ENCODE data around the gene TRIM74. TPM values are rescaled to one million over a fixed set of nuclear protein-coding genes. Genes with fewer than 3 reads are reported as not detected.
"Not testable (repeated sequence)": the region's sequence is repeated elsewhere in the genome, so short reads cannot be mapped to it uniquely, and the experiment has no call there.

TRIM74 gene
- total RNA-seq, 1 experiment from 2014 or later: not detected

DNA sequence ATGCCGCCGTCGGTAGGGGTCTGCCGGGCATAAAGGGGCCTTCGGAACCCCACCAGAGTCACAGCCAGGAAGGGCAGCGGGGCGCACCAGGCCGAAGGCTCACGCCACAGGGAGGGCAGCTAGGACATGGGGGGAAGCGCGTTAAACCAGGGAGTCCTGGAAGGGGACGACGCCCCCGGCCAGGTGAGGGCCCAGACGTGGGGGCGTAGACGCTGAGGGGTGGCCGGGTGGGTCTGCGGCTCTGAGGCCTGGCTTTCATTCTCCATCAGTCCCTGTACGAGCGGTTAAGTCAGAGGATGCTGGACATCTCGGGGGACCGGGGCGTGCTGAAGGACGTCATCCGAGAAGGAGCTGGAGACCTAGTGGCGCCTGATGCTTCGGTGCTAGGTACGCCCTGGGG lies 422 bp upstream of the TRIM74 start:
- H3K9me3 ChIP-seq (replicated peaks); H3K4me1 ChIP-seq (replicated peaks); H3K27me3 ChIP-seq (replicated peaks); H3K36me3 ChIP-seq; DNase-seq (ENCODE audit: low read depth in 1 of 2, low spot score in 2 of 2); H3K27ac ChIP-seq; H3K4me3 ChIP-seq: not testable (repeated sequence)

DNA sequence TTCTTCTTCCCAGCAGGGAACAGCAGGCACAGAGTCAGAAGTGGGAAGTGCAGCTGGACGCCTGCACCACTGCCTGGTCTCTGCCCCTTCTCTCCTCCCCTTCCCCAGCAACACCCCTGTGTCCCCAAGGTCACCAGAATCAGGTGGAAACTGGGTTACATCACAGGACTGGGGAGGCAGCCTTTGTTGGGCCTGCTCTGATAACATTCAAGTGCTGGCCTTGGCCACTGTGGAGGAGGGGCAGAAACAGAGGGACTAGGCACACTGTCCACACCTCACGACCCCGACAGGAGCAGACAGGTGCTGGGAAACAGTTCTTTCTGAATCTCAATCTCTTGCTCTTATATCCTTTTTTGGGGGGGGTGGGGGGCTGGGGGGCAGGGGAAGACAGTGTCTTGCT lies 2.4 kb downstream of the TRIM74 start:
- not testable (repeated sequence) for H3K36me3 ChIP-seq

DNA sequence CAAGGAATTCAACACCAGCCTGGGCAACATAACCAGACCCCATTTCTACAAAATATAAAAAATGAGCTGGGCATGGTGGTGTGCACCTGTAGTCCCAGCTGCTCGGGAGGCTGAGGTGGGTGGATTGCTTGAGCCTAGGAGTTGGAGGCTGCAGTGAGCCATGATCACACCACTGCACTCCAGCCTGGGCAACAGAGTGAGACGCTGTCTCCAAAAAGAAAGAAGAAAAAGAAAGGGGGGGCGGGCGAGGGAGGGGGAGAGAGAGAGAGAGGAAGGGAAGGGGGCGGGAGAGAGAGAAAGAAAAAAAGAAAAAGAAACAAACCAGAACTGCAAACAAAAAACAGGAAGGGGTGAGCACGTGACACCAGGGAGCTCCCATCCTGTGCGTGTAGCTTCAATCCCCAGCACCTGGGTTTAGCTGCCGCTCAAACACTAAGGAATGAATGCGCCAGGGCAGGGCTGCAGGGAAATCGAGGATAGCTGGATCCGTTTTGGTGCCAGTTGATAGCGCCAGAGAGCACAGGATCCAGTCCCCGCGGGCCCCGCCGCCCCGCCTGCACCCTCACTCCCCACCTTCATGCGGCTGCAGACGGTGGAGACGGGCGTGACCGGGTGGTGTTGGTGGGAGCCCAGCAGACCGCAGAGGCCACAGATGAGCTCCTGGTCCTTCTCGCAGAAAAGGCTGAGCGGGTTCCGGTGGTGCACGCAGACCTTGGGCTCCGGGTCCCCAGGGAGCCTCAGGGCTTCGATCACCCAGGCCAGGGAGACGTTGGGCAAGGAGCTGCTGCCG lies 3.9 kb downstream of the TRIM74 start:
- not testable (repeated sequence) for H3K27me3 ChIP-seq (replicated peaks); H3K4me3 ChIP-seq; DNase-seq (ENCODE audit: low read depth in 1 of 2, low spot score in 2 of 2); H3K4me1 ChIP-seq (replicated peaks); H3K9me3 ChIP-seq (replicated peaks); H3K27ac ChIP-seq; H3K36me3 ChIP-seq

More for the DNA sequence above, 2.4 kb downstream of the TRIM74 start:
- not testable (repeated sequence) for H3K27ac ChIP-seq; H3K27me3 ChIP-seq (replicated peaks); H3K9me3 ChIP-seq (replicated peaks); DNase-seq (ENCODE audit: low read depth in 1 of 2, low spot score in 2 of 2); H3K4me3 ChIP-seq; H3K4me1 ChIP-seq (replicated peaks)

DNA sequence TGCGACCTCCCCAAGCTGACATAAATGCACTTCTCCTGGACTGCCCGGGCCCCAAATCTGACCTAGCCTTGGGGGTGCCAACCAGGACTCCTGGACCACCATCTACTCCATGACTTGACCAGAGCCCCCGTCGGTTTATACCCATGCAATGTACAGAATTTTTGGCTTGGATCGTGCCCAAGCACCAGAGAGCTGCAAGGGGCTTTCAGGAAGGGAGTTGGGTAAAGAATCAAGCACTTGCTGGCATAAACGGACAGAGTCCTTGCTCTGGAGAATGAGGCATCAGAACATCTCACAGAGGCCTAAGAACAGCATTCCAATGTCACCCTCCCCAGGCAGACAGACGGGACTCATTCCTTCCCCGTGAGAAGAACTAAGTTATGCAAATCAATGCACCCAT lies 6.2 kb downstream of the TRIM74 start:
- not testable (repeated sequence) for H3K27me3 ChIP-seq (replicated peaks); H3K27ac ChIP-seq; H3K9me3 ChIP-seq (replicated peaks); H3K4me3 ChIP-seq; H3K36me3 ChIP-seq; H3K4me1 ChIP-seq (replicated peaks)
- DNase-seq (ENCODE audit: low read depth in 1 of 2, low spot score in 2 of 2): peak in 1 of 2 experiments; percentile 3

DNA sequence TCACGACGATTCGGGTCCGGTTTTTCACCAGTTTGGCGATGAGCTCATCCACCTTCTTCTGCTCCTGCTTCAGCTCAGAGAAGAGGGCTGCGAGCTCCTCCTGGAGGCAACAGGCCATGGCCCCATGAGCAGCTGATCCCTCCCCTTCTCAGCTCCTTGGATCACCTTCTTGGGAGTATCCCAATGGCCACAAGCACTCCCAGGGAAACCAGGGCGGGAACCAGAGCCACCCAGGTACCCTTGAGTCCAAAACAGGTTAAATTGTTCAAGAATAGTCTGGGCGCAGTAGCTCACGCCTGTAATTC lies 8.0 kb downstream of the TRIM74 start:
- DNase-seq (ENCODE audit: low read depth in 1 of 2, low spot score in 2 of 2); H3K27me3 ChIP-seq (replicated peaks); H3K36me3 ChIP-seq; H3K4me1 ChIP-seq (replicated peaks); H3K27ac ChIP-seq; H3K4me3 ChIP-seq; H3K9me3 ChIP-seq (replicated peaks): not testable (repeated sequence)

DNA sequence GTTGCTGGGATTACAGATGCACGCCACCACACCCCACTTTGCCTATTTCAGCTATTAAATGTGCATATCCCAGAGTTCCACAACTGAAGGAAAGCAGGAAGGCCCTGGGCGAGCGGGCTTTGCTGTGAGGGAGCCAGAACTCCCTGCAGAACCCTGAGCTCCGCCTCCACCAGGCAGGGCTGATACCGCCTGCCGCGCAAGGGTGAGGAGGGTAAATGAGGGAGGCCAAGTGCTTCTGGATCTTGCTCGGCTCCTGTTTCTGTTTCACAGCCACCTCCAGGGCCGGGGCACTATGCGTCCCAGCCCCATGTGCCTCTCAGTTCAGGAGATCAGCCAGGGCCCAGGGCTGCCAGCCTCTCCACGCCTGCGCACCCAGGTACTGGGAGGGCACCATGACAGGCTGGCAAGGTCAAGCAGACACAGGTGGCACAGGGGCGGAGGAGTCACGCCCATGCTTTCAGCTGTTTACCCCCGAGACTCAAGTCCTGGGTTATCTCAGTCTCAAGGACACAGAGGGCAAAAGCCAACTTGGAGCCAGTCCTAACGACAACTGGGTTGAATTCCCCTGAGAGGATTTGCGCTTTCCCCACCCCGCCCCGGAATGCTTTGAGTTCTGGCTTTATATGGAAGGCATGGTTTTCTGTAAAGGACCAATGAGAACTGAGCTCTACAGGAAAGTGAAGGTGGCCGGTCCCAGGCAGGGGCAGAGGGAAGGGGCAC lies 8.5 kb downstream of the TRIM74 start:
- H3K9me3 ChIP-seq (replicated peaks); H3K27ac ChIP-seq; H3K4me3 ChIP-seq; H3K4me1 ChIP-seq (replicated peaks); H3K27me3 ChIP-seq (replicated peaks); H3K36me3 ChIP-seq; DNase-seq (ENCODE audit: low read depth in 1 of 2, low spot score in 2 of 2): not testable (repeated sequence)

DNA sequence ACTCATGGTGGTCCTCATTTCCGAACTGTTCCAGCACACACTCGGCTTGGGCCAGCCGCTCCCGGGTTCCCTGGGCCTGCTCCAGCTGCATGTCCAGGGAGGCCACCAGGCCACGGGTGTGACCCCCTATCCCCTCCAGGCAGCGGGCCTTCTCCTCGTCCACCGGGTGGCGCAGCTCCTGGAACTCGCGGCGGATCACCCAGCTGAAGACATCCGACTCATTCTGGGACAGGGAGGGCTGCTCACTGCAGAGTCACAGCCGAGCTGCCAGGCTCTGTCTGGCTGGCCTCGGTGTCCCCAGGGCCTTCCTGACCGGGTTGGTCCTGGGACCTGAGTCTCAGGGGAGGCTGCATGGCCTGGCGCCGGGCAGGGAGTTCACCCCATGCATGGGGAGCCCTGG lies 9.2 kb downstream of the TRIM74 start:
- not testable (repeated sequence) for H3K4me1 ChIP-seq (replicated peaks); H3K27me3 ChIP-seq (replicated peaks); H3K36me3 ChIP-seq; DNase-seq (ENCODE audit: low read depth in 1 of 2, low spot score in 2 of 2); H3K9me3 ChIP-seq (replicated peaks); H3K27ac ChIP-seq; H3K4me3 ChIP-seq

DNA sequence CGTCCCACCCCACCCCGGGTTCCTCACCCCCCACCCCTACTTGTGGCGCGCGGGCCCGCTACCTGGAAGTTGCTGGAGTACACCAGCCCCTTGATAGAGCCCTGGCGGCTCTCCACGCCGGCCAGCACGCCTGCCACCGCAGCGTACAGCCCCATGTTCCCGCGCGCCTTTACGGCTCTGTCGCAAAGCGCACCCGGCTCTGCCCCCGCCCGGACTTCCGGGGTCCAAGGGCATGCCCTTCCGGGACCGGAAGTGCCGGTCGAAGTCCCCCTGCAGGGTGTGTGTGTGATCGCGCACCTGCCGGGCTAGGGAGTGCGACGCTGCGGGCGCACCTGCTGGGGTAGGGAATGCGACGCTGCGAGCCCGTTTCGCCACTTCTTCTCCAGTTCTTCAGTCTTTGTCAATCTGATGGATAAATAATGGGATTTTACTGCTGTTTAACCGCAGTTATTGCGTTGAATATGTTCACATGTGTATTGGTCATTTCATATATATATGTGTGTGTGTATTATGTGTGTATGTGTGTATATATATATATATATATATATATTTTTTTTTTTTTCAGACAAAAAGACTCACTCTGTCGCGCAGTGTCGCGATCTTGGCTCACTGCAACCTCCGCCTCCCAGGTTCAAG lies 14.6 kb downstream of the TRIM74 start:
- DNase-seq (ENCODE audit: low read depth in 1 of 2, low spot score in 2 of 2): peak in 1 of 2 experiments; percentile 30
- not testable (repeated sequence) for H3K4me3 ChIP-seq, H3K36me3 ChIP-seq

DNA sequence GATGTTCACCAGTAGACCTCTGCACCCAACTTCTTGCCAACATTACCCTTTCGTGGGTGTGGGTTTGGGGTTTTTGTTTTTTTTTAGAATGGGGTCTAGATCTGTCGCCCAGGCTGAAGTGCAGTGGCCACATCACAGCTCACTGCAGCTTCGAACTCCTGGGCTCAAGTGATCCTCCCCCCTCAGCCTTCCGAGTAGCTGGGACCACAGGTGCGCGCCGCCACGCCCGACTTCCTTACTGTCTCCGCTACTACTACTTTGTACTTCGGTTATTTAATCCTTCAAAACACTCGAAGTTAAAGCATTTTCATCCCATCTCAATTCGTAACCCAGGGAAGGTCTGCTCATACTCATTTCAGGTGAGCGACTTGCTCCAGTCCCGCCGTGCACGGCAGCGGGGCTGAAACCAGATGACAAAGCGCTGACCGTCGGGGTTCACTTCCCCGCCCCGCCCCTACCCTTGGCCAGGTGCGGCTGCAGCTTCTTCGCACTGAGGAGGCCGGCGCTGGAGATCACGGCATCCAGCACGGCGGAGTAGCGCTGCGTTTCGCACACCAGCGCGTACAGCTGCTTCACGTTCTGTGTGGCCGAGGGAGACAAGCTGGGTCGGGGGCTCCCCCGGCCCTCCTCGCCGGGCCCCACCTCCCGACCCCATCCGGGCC lies 15.2 kb downstream of the TRIM74 start:
- H3K27me3 ChIP-seq (replicated peaks); H3K4me3 ChIP-seq; H3K36me3 ChIP-seq: not testable (repeated sequence)

More for the DNA sequence above, 14.6 kb downstream of the TRIM74 start:
- not testable (repeated sequence) for H3K9me3 ChIP-seq (replicated peaks); H3K27ac ChIP-seq; H3K27me3 ChIP-seq (replicated peaks); H3K4me1 ChIP-seq (replicated peaks)

DNA sequence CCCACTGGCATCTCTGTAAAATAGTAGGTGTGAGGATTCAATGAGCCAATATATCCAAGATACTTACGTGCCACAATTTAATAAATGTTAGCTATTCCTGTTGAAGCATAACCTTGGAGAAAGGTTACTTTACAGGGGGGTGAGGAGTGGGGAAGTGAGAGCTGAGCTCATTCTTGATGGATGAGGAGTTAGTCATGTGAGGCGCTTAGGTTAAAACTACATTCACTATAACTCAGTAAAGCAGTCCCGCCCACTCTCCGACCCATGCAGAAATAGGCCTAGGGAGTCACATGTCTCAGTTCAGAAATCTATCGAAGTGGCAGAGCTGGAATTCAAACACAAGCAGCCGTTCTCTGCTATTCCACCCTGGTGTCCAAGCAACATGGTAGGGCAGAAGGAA lies 18.8 kb downstream of the TRIM74 start:
- H3K27ac ChIP-seq; H3K4me3 ChIP-seq; H3K9me3 ChIP-seq (replicated peaks); H3K36me3 ChIP-seq; H3K27me3 ChIP-seq (replicated peaks); H3K4me1 ChIP-seq (replicated peaks); DNase-seq (ENCODE audit: low read depth in 1 of 2, low spot score in 2 of 2): not testable (repeated sequence)

More for the DNA sequence above, 15.2 kb downstream of the TRIM74 start:
- DNase-seq (ENCODE audit: low read depth in 1 of 2, low spot score in 2 of 2); H3K27ac ChIP-seq; H3K9me3 ChIP-seq (replicated peaks); H3K4me1 ChIP-seq (replicated peaks): not testable (repeated sequence)

DNA sequence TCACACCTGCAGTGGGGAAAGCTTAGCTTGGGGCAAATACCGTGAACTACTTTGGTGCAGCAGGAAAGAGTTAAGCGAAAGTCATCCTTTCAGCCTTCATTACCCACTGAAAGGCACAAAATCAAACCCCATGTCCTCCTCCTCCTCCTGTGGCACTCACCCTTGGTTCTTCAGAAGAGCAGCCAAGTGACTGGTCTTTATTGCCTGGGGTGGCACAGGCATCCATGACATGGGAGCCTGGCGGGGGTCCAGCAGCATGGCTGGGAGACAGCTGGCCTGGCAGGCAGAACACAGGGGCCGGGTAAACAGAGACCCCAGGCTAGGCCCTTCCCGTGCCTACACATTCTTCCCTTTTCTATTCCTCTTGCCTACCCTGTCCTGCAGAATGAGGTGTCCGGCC lies 19.6 kb downstream of the TRIM74 start:
- H3K36me3 ChIP-seq; H3K27me3 ChIP-seq (replicated peaks); H3K4me3 ChIP-seq; H3K9me3 ChIP-seq (replicated peaks); H3K4me1 ChIP-seq (replicated peaks); H3K27ac ChIP-seq: not testable (repeated sequence)
- peak in 1 of 2 experiments; percentile 34 for DNase-seq (ENCODE audit: low read depth in 1 of 2, low spot score in 2 of 2)

DNA sequence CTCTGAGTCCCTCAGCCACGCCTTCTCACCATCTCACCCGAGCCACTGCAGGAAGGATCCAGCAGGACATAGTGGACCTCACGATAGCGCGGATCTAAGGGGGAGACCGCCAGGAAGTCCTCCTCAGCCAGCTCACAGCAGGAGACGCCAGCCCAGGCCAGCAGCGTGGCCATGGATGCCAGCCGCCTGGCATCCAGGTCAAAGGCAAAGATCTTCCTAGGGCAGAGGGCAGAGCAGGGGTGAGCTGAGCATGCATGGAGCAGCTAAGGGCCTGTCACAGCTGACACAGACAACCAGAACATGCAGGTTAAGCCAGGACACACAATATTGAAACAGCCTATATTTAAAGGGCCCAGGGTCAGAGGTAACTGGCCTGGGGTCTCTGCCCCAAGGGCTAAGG lies 20.0 kb downstream of the TRIM74 start:
- H3K36me3 ChIP-seq; H3K27ac ChIP-seq; H3K9me3 ChIP-seq (replicated peaks): not testable (repeated sequence)

DNA sequence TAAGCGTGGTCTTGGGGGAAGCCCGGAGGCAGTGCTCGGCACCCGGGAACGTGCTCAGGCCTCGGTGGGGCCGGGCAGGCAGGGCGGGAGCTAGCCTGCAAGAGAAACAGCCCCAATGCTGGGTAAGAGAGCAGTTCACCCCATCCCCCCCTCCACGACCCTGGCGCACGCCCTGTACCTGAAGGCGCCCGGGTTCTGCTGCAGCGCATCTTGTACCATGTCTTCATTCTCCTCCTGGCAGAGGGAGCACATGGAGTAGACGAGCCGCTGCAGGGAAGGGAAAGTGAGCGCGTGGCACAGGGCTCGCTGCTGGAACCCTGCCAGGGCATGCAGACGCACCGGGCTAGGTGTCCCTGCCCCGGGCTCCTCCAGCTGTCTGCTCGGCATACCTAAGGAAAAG lies 20.6 kb downstream of the TRIM74 start:
- peak in 1 of 2 experiments; percentile 28 for DNase-seq (ENCODE audit: low read depth in 1 of 2, low spot score in 2 of 2)
- H3K4me3 ChIP-seq; H3K27ac ChIP-seq; H3K4me1 ChIP-seq (replicated peaks); H3K9me3 ChIP-seq (replicated peaks); H3K36me3 ChIP-seq; H3K27me3 ChIP-seq (replicated peaks): not testable (repeated sequence)

More for the DNA sequence above, 20.0 kb downstream of the TRIM74 start:
- not testable (repeated sequence) for H3K27me3 ChIP-seq (replicated peaks); H3K4me1 ChIP-seq (replicated peaks); H3K4me3 ChIP-seq
- peak in 1 of 2 experiments; percentile 10 for DNase-seq (ENCODE audit: low read depth in 1 of 2, low spot score in 2 of 2)

DNA sequence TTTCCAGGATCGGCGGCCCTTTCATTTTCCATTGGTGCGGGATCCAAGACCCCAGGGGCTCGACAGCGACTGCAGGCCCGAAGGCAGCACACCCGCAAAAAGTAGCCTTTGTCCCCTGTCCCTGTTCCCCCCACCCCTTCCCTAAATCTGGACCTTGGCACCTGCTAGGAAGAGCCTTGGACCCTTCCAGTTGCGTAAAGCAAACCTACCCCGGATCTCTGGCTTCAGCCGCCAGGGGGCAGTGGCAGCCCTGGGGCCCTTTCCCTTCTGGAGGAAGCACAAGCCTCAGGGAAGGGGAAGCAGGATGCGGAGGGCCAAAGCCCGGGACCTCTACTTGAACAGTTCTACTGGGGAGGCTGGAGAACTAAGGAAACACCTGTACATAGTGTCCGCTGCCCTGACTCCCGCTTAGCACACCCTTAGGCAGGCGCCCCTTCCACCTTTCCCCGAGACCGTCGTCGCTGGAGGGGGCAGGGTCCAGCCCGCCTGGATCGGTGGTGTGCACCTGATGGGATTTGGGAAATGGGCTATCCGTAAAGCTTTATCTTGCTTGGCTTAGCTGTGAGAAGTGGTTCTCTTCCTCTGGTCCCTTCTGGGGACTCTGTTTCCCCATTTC lies 23.0 kb downstream of the TRIM74 start:
- peak in 1 of 2 experiments; percentile 29 for DNase-seq (ENCODE audit: low read depth in 1 of 2, low spot score in 2 of 2)
- H3K9me3 ChIP-seq (replicated peaks); H3K4me1 ChIP-seq (replicated peaks); H3K36me3 ChIP-seq; H3K27me3 ChIP-seq (replicated peaks); H3K27ac ChIP-seq; H3K4me3 ChIP-seq: not testable (repeated sequence)

Data from SJSA1 (cell line).